NCI-H1105 treated with DMSO at 0.1 percent for 48 hours (cell line): ENCODE results near the gene SOCS4.

Source experiments
- DNase-seq: peaks from one replicate; lab custom pipeline; 2025; lab: John Stamatoyannopoulos, UW

SOCS4 gene

DNA sequence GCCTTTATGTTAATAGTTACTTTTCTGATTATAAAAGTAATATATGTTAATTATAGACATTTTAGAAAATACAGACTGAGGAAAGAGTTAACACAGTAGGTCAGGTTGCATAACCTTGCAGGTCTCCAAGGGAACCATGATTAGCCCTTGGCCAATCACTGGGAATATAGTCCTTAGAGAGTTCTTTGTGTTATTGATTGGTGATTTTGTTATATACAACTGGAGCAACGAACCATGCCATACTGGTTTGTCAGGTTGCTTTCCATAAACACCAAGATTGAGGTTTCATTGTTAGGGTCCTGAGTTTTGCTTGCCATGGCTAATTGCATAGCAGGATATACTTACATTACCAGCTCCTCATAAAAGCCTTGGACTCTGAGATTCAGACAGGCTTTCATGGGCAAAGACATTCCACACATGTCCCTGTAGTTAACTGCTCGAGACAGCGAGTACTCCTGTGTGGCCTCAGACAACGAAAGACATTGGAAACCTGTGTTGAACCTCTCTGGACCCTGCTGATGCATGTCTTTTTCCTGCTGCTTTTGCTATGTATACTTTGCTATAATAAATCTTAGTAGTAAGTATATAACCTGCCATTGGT is 58.1 kb downstream of the SOCS4 start:
- no peak for DNase-seq

DNA sequence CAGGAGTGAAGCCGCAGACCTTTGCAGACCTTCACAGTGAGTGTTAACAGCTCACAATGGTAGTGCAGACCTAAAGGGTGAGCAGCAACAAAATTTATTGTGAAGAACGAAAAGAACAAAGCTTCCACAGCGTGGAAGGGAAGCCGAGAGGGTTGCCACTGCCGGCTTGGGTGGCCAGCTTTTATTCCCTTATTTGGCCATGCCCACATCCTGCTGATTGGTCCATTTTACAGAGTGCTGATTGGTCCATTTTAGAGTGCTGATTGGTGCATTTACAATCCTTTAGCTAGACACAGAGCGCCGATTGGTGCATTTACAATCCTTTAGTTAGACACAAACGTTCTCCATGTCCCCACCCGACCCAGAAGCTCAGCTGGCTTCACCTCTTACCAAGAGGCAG is 59.9 kb downstream of the SOCS4 start:
- DNase-seq, result no peak

DNA sequence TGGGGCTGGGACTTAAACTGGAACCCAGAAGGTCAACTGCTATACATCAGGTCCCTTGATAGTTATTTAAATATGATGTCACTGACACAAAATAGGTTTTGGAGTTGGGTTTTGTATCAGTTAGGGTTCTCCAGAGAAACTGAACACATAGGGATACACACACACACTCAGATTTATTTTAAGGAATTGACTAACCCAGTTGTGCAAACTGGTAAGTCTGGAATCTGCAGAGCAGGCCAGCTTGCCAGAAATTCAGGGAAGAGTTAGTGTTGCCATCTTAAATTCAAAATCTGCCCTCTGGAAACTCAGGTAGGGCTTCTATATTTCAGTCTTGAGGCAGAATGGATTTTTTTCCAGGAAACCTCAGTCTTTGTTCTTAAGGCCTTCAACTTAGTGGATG is 61.3 kb downstream of the SOCS4 start:
- DNase-seq, result no peak

DNA sequence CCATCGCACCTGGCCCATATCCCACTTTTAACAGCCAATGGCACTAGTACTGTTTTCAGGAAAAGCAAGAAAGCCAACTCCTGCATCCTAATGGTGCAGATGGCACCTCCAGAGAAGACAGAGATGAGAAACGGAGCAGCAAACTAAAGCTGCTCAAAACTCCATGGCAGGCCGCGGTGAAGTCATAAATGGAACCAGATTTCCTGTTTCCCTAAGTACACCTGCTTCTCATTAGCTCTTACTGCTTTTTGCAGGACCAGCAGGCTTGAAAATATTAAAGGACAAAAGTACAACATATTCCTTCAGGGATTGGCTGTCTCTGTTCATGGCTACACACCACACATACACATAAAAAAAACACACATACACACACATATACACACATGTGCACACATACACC is 65.3 kb downstream of the SOCS4 start:
- no peak for DNase-seq

DNA sequence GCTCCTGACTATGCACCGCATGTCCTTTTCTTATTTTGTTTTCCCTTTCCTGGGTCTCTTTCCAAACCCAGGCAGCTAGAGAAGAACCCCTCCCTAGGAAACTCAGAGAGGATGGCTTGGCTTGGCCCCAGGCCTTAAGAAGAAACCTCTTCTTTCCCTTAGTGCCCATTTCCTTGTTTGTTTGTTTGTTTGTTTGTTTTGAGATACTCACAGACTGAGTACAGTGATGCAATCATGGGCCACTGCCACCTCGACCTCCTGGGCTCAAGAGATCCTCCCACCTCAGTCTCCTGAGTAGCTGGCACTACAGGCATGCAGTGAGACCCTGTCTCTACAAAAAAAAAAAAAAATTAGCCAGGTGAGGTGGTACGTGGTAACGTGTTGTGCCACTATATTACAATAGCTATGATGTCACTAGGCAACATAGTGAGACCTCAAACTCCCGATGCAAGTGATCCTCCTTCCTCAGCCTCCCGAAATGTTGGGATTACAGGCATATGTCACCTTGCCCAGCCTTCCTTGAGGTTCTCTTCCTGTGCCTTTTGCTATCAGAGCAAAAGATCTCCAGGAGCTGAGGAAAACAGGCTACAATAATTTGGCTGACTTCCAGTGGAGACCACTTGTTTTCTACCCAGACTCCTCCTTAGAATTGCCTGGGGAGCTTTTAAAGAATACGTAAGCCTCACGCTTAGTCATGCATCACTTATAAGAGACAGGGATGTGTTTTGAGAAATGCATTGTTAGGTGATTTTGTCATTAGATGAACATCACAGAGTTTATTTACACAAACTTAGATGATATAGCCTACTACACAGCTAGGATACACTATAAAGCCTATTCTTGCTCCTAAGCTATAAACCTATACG is 67.5 kb downstream of the SOCS4 start:
- DNase-seq, result no peak

DNA sequence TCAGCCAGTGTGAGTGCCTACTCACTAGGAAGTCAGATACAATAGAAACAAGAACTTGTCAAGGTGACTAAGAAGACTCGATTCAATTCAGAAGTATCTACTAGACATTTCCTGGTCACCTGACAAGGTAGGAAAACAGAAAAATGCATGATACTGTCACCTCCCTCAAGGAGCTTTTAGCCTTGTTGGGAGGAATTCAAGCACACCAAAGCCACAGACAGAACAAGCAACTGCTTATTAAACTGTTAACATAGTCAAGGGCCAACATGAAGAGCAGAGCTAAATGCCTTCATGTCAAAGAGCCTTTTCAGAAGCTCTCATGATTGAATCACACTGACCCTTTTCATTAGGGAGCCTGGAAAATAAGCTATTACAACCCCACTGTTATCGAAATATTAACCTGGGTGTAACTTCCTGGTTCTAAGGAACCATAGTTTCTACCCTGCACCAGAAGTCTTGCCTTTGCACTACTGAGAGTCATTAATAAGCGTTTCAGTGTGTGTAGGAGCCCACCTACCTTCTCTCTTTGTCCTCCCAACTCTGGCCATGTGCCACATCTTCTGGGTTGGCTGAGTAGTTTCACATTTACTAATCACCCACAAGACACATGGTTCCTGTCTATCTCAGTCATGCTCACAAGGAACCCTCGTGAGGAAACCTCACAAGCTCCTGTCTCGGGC is 71.0 kb downstream of the SOCS4 start:
- DNase-seq, result no peak

DNA sequence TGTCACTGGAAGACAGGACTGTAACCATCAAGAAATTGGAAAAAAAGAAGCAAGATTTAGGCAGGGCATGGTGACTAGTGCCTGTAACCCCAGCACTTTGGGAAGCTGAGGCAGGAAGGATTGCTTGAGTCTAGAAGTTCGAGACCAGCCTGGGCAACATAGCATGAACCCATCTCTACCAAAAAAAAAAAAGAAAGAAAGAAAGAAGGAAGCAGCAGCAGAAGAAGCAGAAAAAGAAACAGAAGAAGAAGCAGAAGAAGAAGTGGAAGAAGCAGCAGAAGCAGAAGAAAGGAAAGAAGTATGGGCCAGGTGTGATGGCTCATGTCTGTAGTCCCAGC is 71.5 kb downstream of the SOCS4 start:
- DNase-seq, result no peak
